Muscle layer of duodenum (tissue), 2 donors: ENCODE measurements around the gene GULP1.
A peak's percentile ranks its signal among the peaks of the same experiment; 100 is the strongest.

Source experiments
- H3K27ac ChIP-seq: one replicate; pipeline ENCODE4 v1.7.0; 2013; ENCODE audit warnings: mild to moderate bottlenecking, low read length
- H3K27me3 ChIP-seq: one replicate; pipeline ENCODE4 v1.7.0; 2013; ENCODE audit warnings: low read depth, mild to moderate bottlenecking, control low read depth, low read length
- H3K36me3 ChIP-seq, 2 donors: one replicate each; pipeline ENCODE4 v1.7.0; 2013; ENCODE audit warnings: low read length in 2 of 2, control low read depth in 1 of 2, mild to moderate bottlenecking in 1 of 2; ENCODE audit not compliant: insufficient read depth in 2 of 2, control insufficient read depth in 1 of 2
- H3K4me1 ChIP-seq, 2 donors: one replicate each; pipeline ENCODE4 v1.7.0; 2013; ENCODE audit warnings: low read length in 2 of 2, mild to moderate bottlenecking in 2 of 2, control low read depth in 1 of 2, moderate library complexity in 1 of 2; ENCODE audit not compliant: insufficient read depth in 2 of 2, control insufficient read depth in 1 of 2
- H3K4me3 ChIP-seq, 2 donors: one replicate each; pipeline ENCODE4 v1.7.0; 2013; ENCODE audit warnings: low read length in 2 of 2, low read depth in 1 of 2, mild to moderate bottlenecking in 1 of 2
- H3K9me3 ChIP-seq, 2 donors: one replicate each; pipeline ENCODE4 v1.7.0; 2013; ENCODE audit warnings: low read length in 2 of 2, control low read depth in 1 of 2, mild to moderate bottlenecking in 1 of 2; ENCODE audit not compliant: control insufficient read depth in 1 of 2
- donor health status: healthy.

Gene GULP1

DNA sequence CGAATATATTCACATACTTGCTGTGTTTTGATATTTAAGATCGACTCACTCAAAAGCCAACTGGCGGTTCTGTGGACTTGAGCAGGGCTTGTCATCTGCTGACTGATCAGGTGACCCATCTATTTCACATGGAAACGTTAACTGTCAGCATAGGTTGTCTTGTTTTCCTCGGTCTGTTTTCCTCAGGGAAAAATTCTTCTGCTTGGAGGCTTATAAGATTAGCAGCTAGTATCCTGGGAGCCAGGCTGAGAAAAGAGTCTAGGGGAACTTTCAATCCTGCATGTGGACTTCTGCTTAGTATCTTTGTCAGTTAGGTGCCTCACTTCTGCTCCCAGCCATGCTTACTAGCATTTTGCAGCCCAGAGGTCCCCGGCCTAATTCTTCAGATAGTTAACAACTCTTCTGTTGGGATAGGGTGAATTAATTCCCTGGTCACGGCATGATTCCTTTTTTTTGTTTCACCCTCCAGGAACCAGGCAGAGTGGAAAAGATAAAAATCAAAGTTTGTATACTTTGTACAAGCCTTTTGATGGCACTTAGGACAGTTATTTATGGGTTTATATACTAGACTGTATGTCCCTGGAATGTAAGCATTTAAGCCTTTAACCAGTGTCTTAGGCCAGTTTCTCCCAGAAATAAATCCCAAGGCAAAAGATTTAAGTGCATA lies 226.0 kb downstream of the GULP1 start:
- no peaks in the 10 kb centered on the region for H3K27me3 ChIP-seq
- H3K4me3 ChIP-seq: no peak overlapping the region
- H3K27ac ChIP-seq: no peak overlapping the region
- H3K9me3 ChIP-seq: no peaks in the 10 kb centered on the region
- H3K36me3 ChIP-seq: no peaks in the 10 kb centered on the region
- peaks cover 0 to 8% of the 10 kb centered on the region in 2 donors for H3K4me1 ChIP-seq

DNA sequence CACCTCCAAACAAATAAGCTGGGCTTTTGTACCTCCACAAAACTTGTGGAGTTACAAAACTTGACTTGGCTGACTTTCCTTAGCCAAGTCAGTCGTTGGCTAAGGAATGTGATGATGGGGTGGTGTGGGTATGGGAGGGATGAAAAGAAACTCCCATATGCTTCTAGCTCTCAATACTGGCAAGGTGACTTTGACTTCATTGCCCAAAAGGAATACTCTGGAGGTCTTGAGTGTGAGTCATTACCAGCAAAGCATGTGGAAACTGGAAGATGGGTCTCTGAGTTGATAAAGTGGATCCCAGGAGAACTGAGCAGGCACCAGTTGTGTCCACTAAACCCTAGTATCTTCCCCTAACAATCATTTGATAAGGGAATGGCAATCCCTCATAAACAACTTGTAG lies 226.7 kb downstream of the GULP1 start:
- H3K36me3 ChIP-seq: no peaks in the 10 kb centered on the region
- no peaks in the 10 kb centered on the region for H3K9me3 ChIP-seq
- no peak overlapping the region for H3K4me3 ChIP-seq
- no peaks in the 10 kb centered on the region for H3K27me3 ChIP-seq
- H3K27ac ChIP-seq: no peak overlapping the region
- H3K4me1 ChIP-seq: peaks cover 0 to 8% of the 10 kb centered on the region in 2 donors

DNA sequence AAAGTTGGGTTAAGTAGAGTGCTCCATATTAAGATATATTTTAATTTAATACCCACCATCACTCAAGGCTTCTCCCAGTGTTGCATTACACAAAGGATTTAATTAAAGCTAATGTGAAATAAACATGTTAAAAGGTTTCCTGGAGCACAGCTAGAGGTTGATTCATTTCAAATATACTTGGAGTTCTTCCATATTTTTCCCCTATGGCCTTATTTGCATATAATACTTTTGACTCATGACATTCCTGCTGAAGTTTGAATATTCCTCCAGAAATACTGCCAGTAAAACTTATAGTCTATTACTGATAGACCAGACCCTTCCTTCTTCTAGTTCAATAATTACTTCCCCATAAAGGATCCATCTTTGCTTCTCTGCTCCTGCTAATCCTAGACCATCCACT lies 227.5 kb downstream of the GULP1 start:
- no peaks in the 10 kb centered on the region for H3K9me3 ChIP-seq
- H3K36me3 ChIP-seq: no peaks in the 10 kb centered on the region

DNA sequence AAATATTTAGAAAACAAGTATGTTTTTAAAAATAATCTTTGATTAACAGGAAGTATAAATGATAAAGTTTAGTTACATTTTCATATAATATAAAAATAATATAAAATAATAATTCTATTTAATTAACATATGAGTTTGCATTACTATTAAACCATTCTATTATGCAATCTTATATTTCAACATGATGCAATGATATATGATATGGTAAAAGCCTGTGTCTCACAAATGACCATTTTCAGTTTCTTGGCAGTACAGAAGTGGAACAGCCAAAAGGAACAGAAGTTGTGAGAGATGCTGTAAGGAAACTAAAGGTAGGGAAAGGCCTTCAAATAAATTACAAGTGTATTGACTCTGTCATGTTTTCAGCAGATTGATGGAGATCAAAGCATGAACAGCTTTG lies 230.8 kb downstream of the GULP1 start:
- Histone ChIP-seq H3K27ac (no peak overlapping the region), H3K27me3 (no peaks in the 10 kb centered on the region), H3K4me1 (peaks cover 0 to 19% of the 10 kb centered on the region in 2 donors), H3K9me3 (no peaks in the 10 kb centered on the region), H3K4me3 (no peak overlapping the region), H3K36me3 (no peaks in the 10 kb centered on the region)

More for the DNA sequence above, 227.5 kb downstream of the GULP1 start:
- Histone ChIP-seq H3K4me1 (peaks cover 0 to 12% of the 10 kb centered on the region in 2 donors), H3K27ac (peak overlapping the region; percentile 13), H3K4me3 (no peak overlapping the region), H3K27me3 (no peaks in the 10 kb centered on the region)

DNA sequence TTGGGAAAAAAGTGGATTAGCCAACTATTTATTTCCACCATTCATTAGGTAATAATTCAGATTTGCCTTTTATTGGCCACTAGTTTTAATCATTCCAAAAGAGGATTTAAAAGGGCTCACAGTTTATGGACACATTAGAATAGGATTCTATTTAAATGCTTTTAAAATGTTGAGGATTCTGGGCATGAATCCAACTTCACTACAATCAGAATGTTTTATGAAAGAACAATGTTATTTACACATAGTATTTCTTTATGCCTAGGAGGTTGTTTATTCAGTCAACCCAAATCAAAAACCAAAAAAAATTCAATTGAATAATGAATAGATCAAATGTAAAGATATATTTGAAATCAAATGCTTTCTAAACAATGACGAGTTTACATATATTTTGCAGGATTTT lies 232.2 kb downstream of the GULP1 start:
- no peak overlapping the region for H3K27ac ChIP-seq
- no peaks in the 10 kb centered on the region for H3K27me3 ChIP-seq

DNA sequence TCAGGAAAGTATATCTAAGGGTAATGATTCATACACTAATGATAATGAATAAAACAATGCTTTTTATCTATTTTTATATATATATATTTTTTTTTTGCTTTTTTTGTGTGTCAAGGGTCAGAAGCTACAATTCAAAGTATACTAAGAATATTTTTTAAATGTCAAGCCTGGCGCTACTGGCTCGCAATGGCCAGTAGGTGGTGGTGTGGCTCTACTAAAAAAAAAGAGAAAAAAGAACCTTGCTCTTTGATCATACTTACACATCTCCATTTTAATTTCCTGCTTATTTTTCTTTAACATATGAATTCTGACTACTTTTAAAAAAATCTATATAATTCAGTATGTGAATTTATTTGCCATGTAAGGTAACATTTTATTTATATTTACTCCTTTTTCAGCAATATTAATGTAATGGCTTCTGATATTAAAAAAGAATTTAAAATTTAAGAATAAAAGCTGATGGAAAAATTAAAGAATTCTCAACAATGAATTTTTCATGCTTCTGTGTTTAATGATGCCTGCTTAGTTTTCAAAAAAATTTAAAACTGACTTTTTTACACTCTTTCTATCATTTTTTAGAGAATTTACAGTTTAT lies 232.9 kb downstream of the GULP1 start:
- no peak overlapping the region for H3K27ac ChIP-seq
- H3K27me3 ChIP-seq: no peaks in the 10 kb centered on the region
- H3K4me1 ChIP-seq: peaks cover 0 to 11% of the 10 kb centered on the region in 2 donors
- no peaks in the 10 kb centered on the region for H3K9me3 ChIP-seq
- H3K36me3 ChIP-seq: no peaks in the 10 kb centered on the region
- H3K4me3 ChIP-seq: no peak overlapping the region

More for the DNA sequence above, 232.2 kb downstream of the GULP1 start:
- Histone ChIP-seq H3K4me1 (peaks cover 0 to 11% of the 10 kb centered on the region in 2 donors), H3K9me3 (no peaks in the 10 kb centered on the region), H3K36me3 (no peaks in the 10 kb centered on the region), H3K4me3 (no peak overlapping the region)

DNA sequence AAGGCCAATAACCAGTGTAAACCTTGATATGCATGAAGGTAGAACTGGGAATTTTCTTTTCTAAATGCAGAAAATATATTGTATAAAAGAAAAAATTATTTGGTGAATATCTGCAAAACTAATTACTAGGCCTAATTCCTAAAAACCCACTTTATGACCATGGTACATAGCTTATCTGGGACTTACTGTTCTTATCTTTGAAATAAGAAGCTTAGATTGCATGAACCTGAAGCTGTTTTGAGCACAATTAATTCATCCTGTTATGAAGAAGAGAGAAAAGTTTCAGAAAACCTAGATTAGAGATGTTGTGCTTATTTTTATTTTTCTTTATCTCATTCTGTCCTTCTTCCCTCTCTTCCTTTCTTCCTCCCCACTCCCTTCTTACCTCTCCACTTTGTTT lies 235.0 kb downstream of the GULP1 start:
- Histone ChIP-seq H3K27ac (peak overlapping the region; percentile 82), H3K27me3 (no peaks in the 10 kb centered on the region), H3K4me3 (peak overlapping the region in 1 of 2 donors; percentile 43), H3K9me3 (no peaks in the 10 kb centered on the region), H3K36me3 (no peaks in the 10 kb centered on the region), H3K4me1 (peaks cover 0 to 11% of the 10 kb centered on the region in 2 donors)

DNA sequence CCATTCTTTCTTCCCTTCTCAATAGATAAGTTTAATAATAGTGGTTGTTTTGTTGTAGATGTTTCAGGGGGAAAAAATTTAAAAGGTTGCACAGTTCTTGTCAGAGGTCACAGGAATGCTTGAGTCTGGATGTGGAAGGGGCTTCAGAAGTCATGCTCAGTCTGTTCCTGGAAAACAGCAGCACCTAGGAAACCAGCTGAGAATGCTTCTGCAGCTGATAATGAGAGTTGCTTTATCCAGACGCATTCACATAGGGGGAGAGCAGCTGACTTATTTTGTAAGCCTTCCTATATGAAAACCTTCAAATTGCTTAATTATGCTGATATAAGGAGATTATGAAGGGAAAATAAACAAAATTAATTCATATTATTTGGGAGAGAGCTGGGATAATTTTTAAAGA lies 235.5 kb downstream of the GULP1 start:
- H3K36me3 ChIP-seq: no peaks in the 10 kb centered on the region
- H3K27me3 ChIP-seq: no peaks in the 10 kb centered on the region
- peaks cover 0 to 11% of the 10 kb centered on the region in 2 donors for H3K4me1 ChIP-seq
- peak overlapping the region; percentile 9 to 43 for H3K4me3 ChIP-seq
- H3K27ac ChIP-seq: peak overlapping the region; percentile 82
- H3K9me3 ChIP-seq: no peaks in the 10 kb centered on the region

DNA sequence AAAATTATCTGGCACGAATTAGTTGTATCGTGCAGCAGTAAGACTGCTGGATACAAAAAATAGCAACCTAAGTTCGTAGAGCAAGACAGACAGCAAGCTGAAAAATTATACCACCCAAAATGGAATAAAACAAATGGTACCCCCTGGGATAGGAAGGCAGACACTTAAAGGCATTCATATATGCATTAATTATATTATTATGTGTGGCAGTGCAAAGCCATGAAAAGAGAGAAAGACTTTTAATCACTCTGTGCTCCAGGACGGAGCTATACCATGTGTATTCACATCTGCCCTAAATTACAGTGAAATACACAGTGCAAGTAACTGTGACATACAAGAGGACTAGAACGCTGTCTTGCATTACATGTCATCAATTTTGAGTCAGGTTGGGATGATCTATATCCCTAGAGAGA lies 235.9 kb downstream of the GULP1 start:
- Histone ChIP-seq H3K36me3 (no peaks in the 10 kb centered on the region), H3K27ac (peak overlapping the region; percentile 82), H3K9me3 (no peaks in the 10 kb centered on the region), H3K27me3 (no peaks in the 10 kb centered on the region), H3K4me3 (peak overlapping the region; percentile 9 to 43), H3K4me1 (peaks cover 0 to 11% of the 10 kb centered on the region in 2 donors)

DNA sequence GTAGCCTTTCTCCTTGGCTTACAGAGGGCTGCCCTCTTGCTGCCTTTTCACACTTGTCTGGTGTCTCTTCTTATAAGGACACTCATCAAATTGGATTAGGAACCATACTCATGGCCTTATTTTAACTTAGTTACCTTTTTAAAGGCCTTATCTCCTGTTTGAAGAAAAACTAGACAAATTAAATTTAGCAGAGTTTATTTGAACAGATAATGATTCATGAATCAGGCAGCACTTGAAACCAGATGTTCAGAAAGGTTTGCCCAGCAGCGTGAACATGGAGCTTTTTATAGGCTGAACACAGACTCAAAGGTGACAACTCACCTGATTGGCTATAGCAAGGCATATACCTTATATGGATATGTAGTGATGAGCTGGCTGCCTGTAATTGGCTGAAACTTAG lies 238.0 kb downstream of the GULP1 start:
- Histone ChIP-seq H3K27me3 (no peaks in the 10 kb centered on the region), H3K9me3 (no peaks in the 10 kb centered on the region), H3K27ac (no peak overlapping the region), H3K36me3 (no peaks in the 10 kb centered on the region), H3K4me1 (peaks cover 0 to 5% of the 10 kb centered on the region in 2 donors), H3K4me3 (no peak overlapping the region)

DNA sequence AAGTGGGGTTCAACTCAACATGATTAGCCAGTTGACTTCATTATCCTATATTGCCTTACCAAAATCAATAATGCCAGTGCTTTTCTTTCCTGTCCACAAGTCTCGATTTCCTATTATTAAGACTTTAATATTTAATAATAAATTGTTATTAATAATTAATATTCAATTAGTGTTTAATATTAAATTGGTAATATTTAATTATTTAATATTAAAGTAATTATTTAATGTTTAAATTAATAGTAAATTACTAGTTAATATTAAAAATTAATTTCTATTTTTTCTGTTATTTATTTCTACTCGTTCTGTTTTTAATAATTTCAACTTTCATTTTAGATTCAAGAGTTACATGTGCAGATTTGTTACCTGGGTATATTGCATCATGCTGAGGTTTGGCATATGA lies 243.2 kb downstream of the GULP1 start:
- Histone ChIP-seq H3K4me1 (no peaks in the 10 kb centered on the region), H3K4me3 (no peak overlapping the region), H3K27me3 (no peaks in the 10 kb centered on the region), H3K36me3 (no peaks in the 10 kb centered on the region), H3K27ac (no peak overlapping the region), H3K9me3 (no peaks in the 10 kb centered on the region)

DNA sequence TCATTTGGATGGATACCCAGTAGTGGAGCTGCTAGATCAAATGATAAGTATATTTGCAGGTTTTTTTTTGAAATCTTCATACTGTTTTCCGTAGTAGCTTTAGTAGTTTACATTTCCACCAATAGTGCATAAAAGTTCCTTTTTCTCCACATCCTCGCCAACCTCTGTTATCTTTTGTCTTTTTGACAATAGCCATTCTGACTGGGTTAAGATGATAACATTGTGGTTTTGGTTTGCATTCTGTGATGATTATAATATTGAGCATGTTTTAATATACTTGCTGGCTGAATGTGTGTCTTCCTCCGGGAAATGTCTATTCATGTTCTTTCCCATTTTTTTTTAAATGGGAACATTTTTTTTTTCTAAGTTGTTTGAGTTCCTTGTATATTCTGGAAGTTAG lies 260.0 kb downstream of the GULP1 start:
- H3K27ac ChIP-seq: no peak overlapping the region

More for the DNA sequence above, 260.0 kb downstream of the GULP1 start:
- Histone ChIP-seq H3K36me3 (no peaks in the 10 kb centered on the region), H3K9me3 (no peaks in the 10 kb centered on the region), H3K4me3 (no peak overlapping the region), H3K4me1 (no peaks in the 10 kb centered on the region), H3K27me3 (no peaks in the 10 kb centered on the region)
